ENCODE measurements around the gene CLASP1. TPM values are rescaled to one million over a fixed set of nuclear protein-coding genes. Genes with fewer than 3 reads are reported as not detected.

Gene CLASP1
- total RNA-seq, 1 experiment from 2014 or later: 45.9 TPM

- Histone ChIP-seq H3K79me1 (ENCODE audit: insufficient read depth, low read depth, low read length, poor library complexity, severe bottlenecking) (no peaks in the 10 kb centered on the region), H4K8ac (replicated peaks; ENCODE audit: insufficient read length, low read depth, low read length) (no peak overlapping the region), H3K18ac (ENCODE audit: insufficient read length, low read depth, low read length) (no peak overlapping the region), H3K4me2 (ENCODE audit: insufficient read depth, insufficient read length, low read length) (no peak overlapping the region), H3K23ac (ENCODE audit: insufficient read length, low read depth, low read length) (no peak overlapping the region), H3K14ac (ENCODE audit: insufficient read depth, low read length) (no peak overlapping the region), H3K9me3 (ENCODE audit: control insufficient read depth, low read depth, low read length) (no peaks in the 10 kb centered on the region), H2BK120ac (ENCODE audit: low read depth, low read length, poor library complexity, severe bottlenecking) (no peak overlapping the region), H3K23me2 (ENCODE audit: insufficient read length, low read depth, low read length, poor library complexity, severe bottlenecking) (peaks cover 11% of the 10 kb centered on the region), H3K27ac (ENCODE audit: insufficient read length, low read depth, low read length) (no peak overlapping the region), H2AK5ac (ENCODE audit: insufficient read length, low read length) (no peak overlapping the region), H2BK5ac (ENCODE audit: insufficient read length, low read length) (no peak overlapping the region), H3K56ac (ENCODE audit: insufficient read length, low read depth, low read length) (no peak overlapping the region), H3K27me3 (ENCODE audit: insufficient read depth, low read length) (no peaks in the 10 kb centered on the region), H3K79me2 (ENCODE audit: insufficient read depth, low read length) (peaks cover 4% of the 10 kb centered on the region; the same call in 1 of the 2 replicates), H4K91ac (ENCODE audit: insufficient read length, low read depth, low read length) (no peak overlapping the region), H2AFZ (ENCODE audit: low read length) (no peak overlapping the region), H4K20me1 (ENCODE audit: control insufficient read depth, insufficient read depth, insufficient read length) (no peaks in the 10 kb centered on the region), H2BK12ac (ENCODE audit: insufficient read length, low read depth, low read length) (no peak overlapping the region), H3T11ph (ENCODE audit: low read length) (no peak overlapping the region), H4K5ac (ENCODE audit: insufficient read length, low read depth, low read length) (no peak overlapping the region), H3K9ac (ENCODE audit: extremely low read depth, insufficient read length, low read length) (no peak overlapping the region), H2BK20ac (ENCODE audit: low read depth, low read length, poor library complexity, severe bottlenecking) (no peak overlapping the region), H3K4ac (ENCODE audit: low read depth, low read length) (no peak overlapping the region), H3K4me1 (ENCODE audit: insufficient read depth, low read length) (no peaks in the 10 kb centered on the region), H2BK15ac (ENCODE audit: low read depth, low read length) (no peak overlapping the region)
- TF ChIP-seq CTCF (conservative IDR thresholded peaks at IDR 0.05): no peak
- no CpG with 5 or more reads among the region's 1 CpG for WGBS (ENCODE audit: extremely low coverage, insufficient read length, low lambda C conversion rate)
- no peak overlapping the region; a peak in 1 of 7 replicates for H3K27ac Mint-ChIP-seq
- no peaks in the 10 kb centered on the region; a peak in 1 of 7 replicates for H3K36me3 Mint-ChIP-seq (ENCODE audit: insufficient read depth in 1 of 3, low read depth in 3 of 3)
- no peaks in the 10 kb centered on the region for H3K9me3 Mint-ChIP-seq
- H3K4me1 Mint-ChIP-seq: peaks cover 13 to 14% of the 10 kb centered on the region in 2 experiments
- H3K4me3 Mint-ChIP-seq: no peak overlapping the region
- no peaks in the 10 kb centered on the region for H3K27me3 Mint-ChIP-seq (ENCODE audit: low read depth)
- no peak for DNase-seq
Measured at GRCh38 chr2:121653035-121653434, 3.8 kb upstream of the CLASP1 start.

All from H9 (cell line).